NCI-H69 (cell line): Measurements from ENCODE around the gene LRFN5.
"Not testable (repeated sequence)": the region's sequence is repeated elsewhere in the genome, so short reads cannot be mapped to it uniquely, and the experiment has no call there.

Experiments
- DNase-seq: peaks from one replicate; lab custom pipeline; 2025; lab: John Stamatoyannopoulos, UW

LRFN5 gene

GRCh38 chr14:41606532-41607303 is at the start of gene LRFN5:
TSS of gene LRFN5 (plus strand) at chr14:41606876.
- DNase-seq: peak; percentile 62

- DNase-seq: peak; percentile 6
Measured at GRCh38 chr14:41558490-41558889, 48.2 kb upstream of the LRFN5 start.

GRCh38 chr14:41566864-41567263 is 39.8 kb upstream of the LRFN5 start:
- not testable (repeated sequence) for DNase-seq

- no peak for DNase-seq
Measured at GRCh38 chr14:41568979-41569378, 37.7 kb upstream of the LRFN5 start.

- DNase-seq: peak; percentile 31
Measured at GRCh38 chr14:41570415-41571155, 36.1 kb upstream of the LRFN5 start.

GRCh38 chr14:41586237-41586636 is 20.4 kb upstream of the LRFN5 start:
- DNase-seq: peak; percentile 8

GRCh38 chr14:41597647-41598046 is 9.0 kb upstream of the LRFN5 start:
- DNase-seq: no peak

GRCh38 chr14:41599805-41600385 is 6.8 kb upstream of the LRFN5 start:
- DNase-seq: not testable (repeated sequence)

GRCh38 chr14:41604721-41605531 is 1.8 kb upstream of the LRFN5 start:
- DNase-seq: peak; percentile 63

GRCh38 chr14:41605550-41606281 is 960 bp upstream of the LRFN5 start:
- peak; percentile 38 for DNase-seq

GRCh38 chr14:41606282-41606531 is 469 bp upstream of the LRFN5 start:
- DNase-seq: no peak

GRCh38 chr14:41607304-41607775 is 664 bp downstream of the LRFN5 start:
- peak; percentile 56 for DNase-seq

- DNase-seq: peak; percentile 45
Measured at GRCh38 chr14:41607966-41608663, 1.4 kb downstream of the LRFN5 start.

- DNase-seq: no peak
Measured at GRCh38 chr14:41608681-41609390, 2.2 kb downstream of the LRFN5 start.

- peak; percentile 85 for DNase-seq
Measured at GRCh38 chr14:41609704-41610183, 3.1 kb downstream of the LRFN5 start.

- no peak for DNase-seq
Measured at GRCh38 chr14:41615011-41615595, 8.4 kb downstream of the LRFN5 start.

GRCh38 chr14:41623736-41624135 is 17.1 kb downstream of the LRFN5 start:
- DNase-seq: no peak

- DNase-seq: no peak
Measured at GRCh38 chr14:41629876-41630275, 23.2 kb downstream of the LRFN5 start.

GRCh38 chr14:41634286-41634685 is 27.6 kb downstream of the LRFN5 start:
- no peak for DNase-seq
